WERI-Rb-1 (cell line): ENCODE data around the gene ADAM33.

ENCODE experiments used
- DNase-seq: peaks from one replicate; pipeline ENCODE4 v3.0.0-alpha.2; 2020
- H3K27ac ChIP-seq: fragments of 250-450 bp; sonication (Bioruptor Pico); 2 replicates; pipeline ENCODE4 v1.5.1; 2020; ENCODE audit warnings: mild to moderate bottlenecking, moderate library complexity
- H3K27me3 ChIP-seq: fragments of 250-450 bp; sonication (Bioruptor Pico); 2 replicates; pipeline ENCODE4 v1.5.1; 2021; ENCODE audit warnings: mild to moderate bottlenecking, low read depth, moderate library complexity; ENCODE audit not compliant: insufficient read depth, severe bottlenecking
- H3K36me3 ChIP-seq: fragments of 250-450 bp; sonication (Bioruptor Pico); 2 replicates; pipeline ENCODE4 v1.5.1; 2020; ENCODE audit warnings: mild to moderate bottlenecking, moderate library complexity
- H3K4me3 ChIP-seq: 2 replicates; pipeline ENCODE4 v1.5.1; 2011; ENCODE audit warnings: low read depth, mild to moderate bottlenecking, control low read depth, low read length
- H3K9me3 ChIP-seq: fragments of 250-450 bp; sonication (Bioruptor Pico); 2 replicates; pipeline ENCODE4 v1.5.1; 2021; ENCODE audit warnings: mild to moderate bottlenecking, moderate library complexity; ENCODE audit not compliant: severe bottlenecking
- TF ChIP-seq, protein P1 (sequence below): IDR thresholded peaks from 2 replicates; pipeline ENCODE4 v1.5.1; 2011; ENCODE audit warnings: low read depth, mild to moderate bottlenecking, control low read depth, inconsistent platforms, low read length

The ADAM33 gene

DNA sequence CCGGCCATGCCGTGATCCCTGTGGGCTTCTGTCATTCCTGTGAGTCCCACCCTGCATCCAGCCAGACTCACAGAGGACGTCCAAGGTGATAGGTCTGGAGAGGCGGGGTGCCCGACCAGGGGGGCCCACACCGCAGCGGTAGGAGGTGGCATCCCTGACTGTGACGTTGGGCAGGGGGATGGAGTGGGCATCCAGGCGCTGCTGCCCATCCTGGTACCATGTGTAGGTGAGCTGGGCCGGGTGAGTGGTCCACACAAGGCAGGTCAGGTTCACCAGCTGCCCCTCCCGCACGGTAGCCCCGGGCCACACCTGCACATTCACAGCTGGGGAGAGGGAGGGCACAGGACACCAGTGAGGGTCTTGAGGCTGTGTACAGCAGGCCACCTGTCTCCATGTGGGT lies 11.6 kb upstream of the ADAM33 start:
- Histone ChIP-seq H3K27me3 (no peaks in the 10 kb centered on the region), H3K4me3 (no peak overlapping the region), H3K36me3 (no peaks in the 10 kb centered on the region), H3K9me3 (peaks cover 5% of the 10 kb centered on the region), H3K27ac (no peak overlapping the region)
- TF ChIP-seq, protein P1, sequence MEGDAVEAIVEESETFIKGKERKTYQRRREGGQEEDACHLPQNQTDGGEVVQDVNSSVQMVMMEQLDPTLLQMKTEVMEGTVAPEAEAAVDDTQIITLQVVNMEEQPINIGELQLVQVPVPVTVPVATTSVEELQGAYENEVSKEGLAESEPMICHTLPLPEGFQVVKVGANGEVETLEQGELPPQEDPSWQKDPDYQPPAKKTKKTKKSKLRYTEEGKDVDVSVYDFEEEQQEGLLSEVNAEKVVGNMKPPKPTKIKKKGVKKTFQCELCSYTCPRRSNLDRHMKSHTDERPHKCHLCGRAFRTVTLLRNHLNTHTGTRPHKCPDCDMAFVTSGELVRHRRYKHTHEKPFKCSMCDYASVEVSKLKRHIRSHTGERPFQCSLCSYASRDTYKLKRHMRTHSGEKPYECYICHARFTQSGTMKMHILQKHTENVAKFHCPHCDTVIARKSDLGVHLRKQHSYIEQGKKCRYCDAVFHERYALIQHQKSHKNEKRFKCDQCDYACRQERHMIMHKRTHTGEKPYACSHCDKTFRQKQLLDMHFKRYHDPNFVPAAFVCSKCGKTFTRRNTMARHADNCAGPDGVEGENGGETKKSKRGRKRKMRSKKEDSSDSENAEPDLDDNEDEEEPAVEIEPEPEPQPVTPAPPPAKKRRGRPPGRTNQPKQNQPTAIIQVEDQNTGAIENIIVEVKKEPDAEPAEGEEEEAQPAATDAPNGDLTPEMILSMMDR = no peak
- DNase-seq = no peak

DNA sequence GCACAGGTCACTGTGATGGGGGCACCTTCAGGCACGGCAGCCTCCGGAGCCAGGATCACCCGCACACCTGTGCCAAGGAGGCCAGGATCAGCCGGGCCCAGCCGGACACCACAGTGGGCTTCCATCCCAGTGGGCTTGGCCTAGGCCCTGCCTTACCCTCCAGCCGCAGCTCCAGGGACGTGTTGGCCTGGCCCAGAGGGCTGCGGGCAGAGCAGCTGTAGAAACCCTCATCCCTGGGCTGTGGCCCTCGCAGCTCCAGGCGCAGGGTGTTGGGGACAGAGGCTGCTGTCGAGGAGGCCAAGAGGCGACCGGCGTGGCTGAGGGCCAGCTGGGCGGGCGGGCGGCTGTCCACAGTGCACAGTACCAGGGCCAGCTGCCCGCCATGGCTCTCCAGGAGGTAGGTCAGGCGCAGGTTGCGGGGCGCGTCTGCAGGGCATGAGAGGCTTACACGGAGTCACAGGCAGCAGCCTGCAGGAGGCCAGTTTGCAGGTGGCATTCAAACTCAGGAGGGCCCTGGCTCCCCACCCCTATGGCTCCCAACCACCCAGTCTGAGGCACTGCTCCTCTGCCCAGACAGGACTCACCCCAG lies 11.0 kb upstream of the ADAM33 start:
- DNase-seq = no peak
- no peaks in the 10 kb centered on the region for H3K27me3 ChIP-seq
- TF ChIP-seq, protein P1 = no peak
- no peak overlapping the region for H3K4me3 ChIP-seq
- H3K36me3 ChIP-seq = no peaks in the 10 kb centered on the region
- no peak overlapping the region for H3K27ac ChIP-seq
- peaks cover 5% of the 10 kb centered on the region for H3K9me3 ChIP-seq

DNA sequence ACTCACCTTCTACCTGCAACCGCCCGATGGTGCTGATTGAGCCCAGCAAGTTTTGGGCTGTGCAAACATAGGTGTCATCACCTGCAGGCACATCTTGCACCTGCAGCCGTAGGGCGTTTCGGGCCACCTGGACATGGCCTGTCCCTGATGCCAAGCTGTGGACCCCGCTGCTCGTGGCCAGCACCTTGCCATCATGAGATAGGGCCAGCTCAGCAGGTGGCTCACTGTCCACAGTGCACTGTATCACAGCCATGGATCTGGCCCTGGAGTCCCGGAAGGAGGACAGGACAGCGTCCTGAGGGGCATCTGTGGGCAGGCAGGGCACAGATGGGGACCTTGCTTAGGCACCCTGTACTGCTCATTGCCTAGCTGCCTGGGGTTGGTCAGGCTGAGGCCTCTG lies 10.1 kb upstream of the ADAM33 start:
- Histone ChIP-seq H3K9me3 (peaks cover 5% of the 10 kb centered on the region), H3K4me3 (no peak overlapping the region), H3K27me3 (no peaks in the 10 kb centered on the region), H3K27ac (no peak overlapping the region), H3K36me3 (no peaks in the 10 kb centered on the region)
- no peak for DNase-seq
- TF ChIP-seq, protein P1 = no peak

DNA sequence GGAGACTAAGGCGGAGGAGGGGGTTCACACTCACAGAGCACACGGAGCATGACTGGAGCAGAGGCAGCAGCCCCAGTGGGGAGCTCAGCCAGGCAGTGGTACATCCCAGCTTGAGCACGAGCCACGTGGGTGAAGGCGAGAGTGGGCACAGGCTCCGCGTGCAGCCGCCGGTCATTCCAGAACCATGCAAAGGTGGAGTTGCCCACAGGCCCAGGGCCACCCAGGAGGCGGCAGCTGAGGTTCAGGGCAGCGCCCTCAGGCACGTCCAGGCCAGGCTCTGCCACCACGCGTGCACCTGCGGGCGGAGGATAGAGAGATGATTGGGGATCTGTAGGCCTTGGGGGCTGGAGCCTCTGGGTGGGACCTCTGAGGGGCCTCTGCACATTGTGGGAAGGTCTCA lies 9.5 kb upstream of the ADAM33 start:
- no peak for DNase-seq
- TF ChIP-seq, protein P1 = no peak
- no peaks in the 10 kb centered on the region for H3K36me3 ChIP-seq

DNA sequence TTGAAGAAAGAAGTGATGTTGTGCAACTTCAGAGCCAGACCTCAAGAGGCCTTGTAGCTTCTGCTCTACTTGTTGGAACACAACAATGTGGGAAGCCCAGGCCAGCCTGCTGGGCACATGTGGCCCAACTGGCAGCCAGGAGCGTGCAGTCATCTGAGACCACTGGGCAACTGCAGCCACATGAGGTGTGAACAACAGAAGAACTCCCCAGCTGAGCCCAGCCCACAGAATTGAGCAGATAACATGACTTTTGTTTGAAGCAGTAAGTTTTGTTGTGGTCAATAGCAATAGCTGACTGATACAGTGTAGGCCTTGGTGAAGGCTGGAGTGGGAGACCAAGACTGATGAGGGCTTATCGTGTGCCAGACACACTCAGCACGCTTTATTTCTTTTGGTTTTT lies 8.6 kb upstream of the ADAM33 start:
- no peak for DNase-seq
- H3K27me3 ChIP-seq = no peaks in the 10 kb centered on the region
- H3K9me3 ChIP-seq = no peaks in the 10 kb centered on the region
- TF ChIP-seq, protein P1 = no peak
- no peaks in the 10 kb centered on the region for H3K36me3 ChIP-seq
- no peak overlapping the region for H3K4me3 ChIP-seq
- H3K27ac ChIP-seq = no peak overlapping the region

More for the DNA sequence above, 9.5 kb upstream of the ADAM33 start:
- no peak overlapping the region for H3K27ac ChIP-seq
- H3K9me3 ChIP-seq = peaks cover 2% of the 10 kb centered on the region
- no peak overlapping the region for H3K4me3 ChIP-seq
- H3K27me3 ChIP-seq = no peaks in the 10 kb centered on the region

DNA sequence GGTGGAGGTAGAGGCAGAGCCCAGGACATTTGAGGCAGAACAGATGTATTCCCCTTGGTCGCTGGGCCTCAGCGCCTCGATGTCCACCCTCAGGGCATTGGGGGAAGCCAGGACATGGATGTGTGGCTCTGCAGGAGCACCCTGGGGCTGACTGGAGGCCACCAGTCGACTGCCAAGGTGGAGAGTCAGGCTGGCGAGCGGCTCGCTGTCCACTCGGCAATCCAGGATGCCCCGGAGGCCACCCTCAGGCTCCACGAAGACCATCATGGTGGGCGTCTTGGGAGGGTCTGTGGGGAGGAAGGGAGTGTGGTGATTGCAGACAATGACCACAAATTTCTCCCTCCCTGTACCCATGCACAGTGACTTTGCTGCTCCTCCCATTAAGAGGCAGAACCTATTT lies 8.2 kb upstream of the ADAM33 start:
- Histone ChIP-seq H3K4me3 (no peak overlapping the region), H3K27me3 (no peaks in the 10 kb centered on the region), H3K27ac (no peak overlapping the region), H3K9me3 (no peaks in the 10 kb centered on the region), H3K36me3 (no peaks in the 10 kb centered on the region)
- no peak for DNase-seq
- TF ChIP-seq, protein P1 = no peak
